ENCODE measurements around the gene CD79A.

Gene CD79A

DNA sequence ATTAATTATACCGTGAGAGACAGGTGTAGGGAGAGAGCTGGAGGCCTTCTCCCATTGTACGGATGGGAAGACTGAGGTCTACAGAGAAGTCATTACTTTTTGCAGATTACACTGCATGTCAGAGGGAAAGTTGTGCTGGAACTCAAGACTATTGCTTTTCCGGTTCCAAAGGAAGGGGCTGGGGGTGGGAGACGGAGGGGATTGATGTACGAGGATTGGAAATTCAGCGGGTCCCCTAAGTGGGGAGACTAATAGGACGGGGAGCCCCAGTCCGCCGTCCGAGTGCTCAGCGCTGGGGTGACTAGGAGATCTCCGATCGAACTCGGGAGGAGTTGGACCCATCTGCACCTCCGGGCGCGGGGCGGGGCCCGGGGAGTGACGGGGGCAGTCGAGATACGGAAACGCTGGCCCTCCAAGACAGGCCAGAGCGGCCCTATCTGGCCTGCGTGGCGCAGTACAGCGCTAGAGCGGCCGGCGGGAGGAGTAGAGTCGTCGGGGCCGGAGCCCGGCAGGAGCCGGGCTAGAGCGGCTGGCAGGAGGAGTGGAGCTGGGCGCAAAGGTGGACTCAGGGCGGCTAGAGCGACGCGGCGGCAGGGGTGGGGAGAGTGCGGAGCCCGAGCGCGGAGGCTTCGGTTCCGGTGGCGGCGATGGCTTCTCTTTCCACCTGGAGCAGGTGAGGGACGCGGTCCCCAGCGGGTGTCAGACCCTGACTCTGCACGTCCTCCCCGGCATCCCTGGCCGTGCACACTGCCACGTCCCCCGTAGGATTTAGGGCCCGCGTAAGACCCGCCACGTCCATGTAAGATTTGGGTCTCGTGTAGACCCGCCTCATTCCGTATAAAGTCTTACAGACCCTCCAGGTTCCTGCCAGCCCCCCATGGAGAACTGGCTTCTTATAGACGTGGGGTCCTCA lies 7.0 kb downstream of the CD79A start:
- Histone ChIP-seq H3K9me3 (ENCODE audit: control insufficient read depth, low read length) (no peaks in the 10 kb centered on the region), H3K4me3 (ENCODE audit: insufficient read depth, low read depth, low read length, poor library complexity, severe bottlenecking) (peak overlapping the region; percentile 80), H3K27ac (ENCODE audit: insufficient read depth, low read length, poor library complexity, severe bottlenecking) (peak overlapping the region; percentile 92), H3K27me3 (replicated peaks; ENCODE audit: control insufficient read depth, insufficient read depth, low read length, poor library complexity, severe bottlenecking) (no peaks in the 10 kb centered on the region), H3K36me3 (ENCODE audit: control insufficient read depth, insufficient read depth, low read length) (peaks cover 7% of the 10 kb centered on the region), H3K4me1 (ENCODE audit: control insufficient read depth, insufficient read depth, low read length, poor library complexity, severe bottlenecking) (peaks cover 77% of the 10 kb centered on the region)
- DNase-seq, result peak; percentile 69 to 76 (median 73)

DNA sequence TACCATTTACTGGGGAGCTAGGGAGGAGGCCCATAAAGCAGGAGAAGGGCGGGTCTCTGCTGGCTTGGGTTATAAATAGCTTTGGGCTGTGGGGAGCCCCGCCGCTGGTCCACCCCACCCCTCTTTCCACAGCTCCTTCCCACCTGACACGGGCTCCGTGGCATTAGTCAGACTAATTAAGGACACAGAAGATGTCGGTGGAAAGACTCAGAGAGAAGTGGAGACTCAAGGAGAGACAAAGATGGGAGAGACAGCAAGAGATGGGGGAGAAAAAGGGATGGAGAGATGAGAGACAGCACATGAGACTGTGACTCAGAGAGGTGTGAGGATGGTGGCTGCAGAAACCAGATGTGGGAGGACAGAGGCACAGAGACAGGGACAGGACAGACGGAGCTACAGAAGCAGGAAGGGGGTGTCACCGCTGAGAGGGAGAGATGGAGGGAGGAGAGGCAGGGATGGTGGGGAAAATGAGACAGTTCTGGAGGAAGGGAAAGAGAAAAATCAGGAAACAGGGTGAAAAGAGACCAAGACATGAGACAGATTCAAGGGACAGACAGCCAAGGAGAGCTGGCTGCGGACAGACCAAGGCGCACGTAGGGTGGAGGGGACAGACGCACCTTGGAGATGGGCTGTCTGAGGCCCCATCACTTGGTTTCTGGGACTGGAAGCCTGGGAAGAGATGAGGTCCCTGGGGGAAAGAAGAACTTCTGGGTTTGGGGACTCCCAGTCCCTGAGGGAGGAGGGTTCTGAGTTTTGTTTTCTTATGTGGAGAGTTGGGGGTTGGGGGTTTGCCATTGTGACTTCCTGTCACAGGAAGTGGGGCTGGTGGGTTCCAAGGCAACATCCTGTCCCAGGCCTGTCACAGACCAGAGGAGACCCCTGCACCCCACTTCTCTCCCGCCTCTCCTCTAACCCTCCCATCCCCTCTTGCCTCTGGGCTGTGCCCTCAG lies 10.0 kb downstream of the CD79A start:
- Histone ChIP-seq H3K9me3 (ENCODE audit: control insufficient read depth, low read length) (no peaks in the 10 kb centered on the region), H3K27ac (ENCODE audit: insufficient read depth, low read length, poor library complexity, severe bottlenecking) (peak overlapping the region; percentile 92), H3K4me3 (ENCODE audit: insufficient read depth, low read depth, low read length, poor library complexity, severe bottlenecking) (peak overlapping the region; percentile 64), H3K27me3 (replicated peaks; ENCODE audit: control insufficient read depth, insufficient read depth, low read length, poor library complexity, severe bottlenecking) (no peaks in the 10 kb centered on the region), H3K4me1 (ENCODE audit: control insufficient read depth, insufficient read depth, low read length, poor library complexity, severe bottlenecking) (peaks cover 68% of the 10 kb centered on the region), H3K36me3 (ENCODE audit: control insufficient read depth, insufficient read depth, low read length) (peaks cover 28% of the 10 kb centered on the region)
- DNase-seq, result peak; percentile 53 to 64 (median 55)

DNA sequence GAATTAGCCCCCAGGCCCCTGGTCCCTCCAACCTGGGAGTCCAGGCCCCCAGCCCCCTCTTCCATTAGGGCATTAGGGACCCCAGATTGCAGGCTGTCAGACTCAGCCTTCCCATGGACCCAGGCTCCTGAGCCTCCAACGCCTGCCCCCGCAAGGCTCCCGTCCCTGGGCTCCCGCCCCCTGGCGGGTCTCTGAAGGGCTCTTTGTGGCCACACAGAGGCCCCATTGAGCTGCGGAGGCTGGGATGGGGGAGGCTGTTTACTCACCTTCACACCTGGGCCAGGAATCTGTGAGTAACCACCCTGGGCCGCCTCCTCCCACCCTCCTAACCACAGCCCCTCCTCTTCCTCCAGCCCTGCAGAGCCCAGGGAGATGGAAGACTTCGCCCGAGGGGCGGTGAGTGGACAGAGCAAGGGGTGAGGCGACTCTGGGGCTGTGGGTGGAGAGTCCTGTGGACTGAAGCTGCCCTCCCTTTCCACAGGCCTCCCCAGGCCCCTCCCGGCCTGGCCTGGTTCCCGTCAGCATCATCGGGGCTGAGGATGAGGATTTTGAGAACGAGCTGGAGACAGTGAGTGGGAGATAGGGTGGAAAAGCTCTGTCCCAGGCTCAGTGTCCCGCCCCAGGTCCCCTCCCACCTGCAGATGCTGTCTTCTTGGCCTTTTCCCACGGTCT lies 10.8 kb downstream of the CD79A start:
- H3K4me1 ChIP-seq (ENCODE audit: control insufficient read depth, insufficient read depth, low read length, poor library complexity, severe bottlenecking), result peaks cover 70% of the 10 kb centered on the region
- peak overlapping the region; percentile 92 for H3K27ac ChIP-seq (ENCODE audit: insufficient read depth, low read length, poor library complexity, severe bottlenecking)
- no peaks in the 10 kb centered on the region for H3K9me3 ChIP-seq (ENCODE audit: control insufficient read depth, low read length)
- peak; percentile 69 to 82 (median 82) for DNase-seq
- no peaks in the 10 kb centered on the region for H3K27me3 ChIP-seq (replicated peaks; ENCODE audit: control insufficient read depth, insufficient read depth, low read length, poor library complexity, severe bottlenecking)
- peaks cover 37% of the 10 kb centered on the region for H3K36me3 ChIP-seq (ENCODE audit: control insufficient read depth, insufficient read depth, low read length)
- peak overlapping the region; percentile 64 for H3K4me3 ChIP-seq (ENCODE audit: insufficient read depth, low read depth, low read length, poor library complexity, severe bottlenecking)

DNA sequence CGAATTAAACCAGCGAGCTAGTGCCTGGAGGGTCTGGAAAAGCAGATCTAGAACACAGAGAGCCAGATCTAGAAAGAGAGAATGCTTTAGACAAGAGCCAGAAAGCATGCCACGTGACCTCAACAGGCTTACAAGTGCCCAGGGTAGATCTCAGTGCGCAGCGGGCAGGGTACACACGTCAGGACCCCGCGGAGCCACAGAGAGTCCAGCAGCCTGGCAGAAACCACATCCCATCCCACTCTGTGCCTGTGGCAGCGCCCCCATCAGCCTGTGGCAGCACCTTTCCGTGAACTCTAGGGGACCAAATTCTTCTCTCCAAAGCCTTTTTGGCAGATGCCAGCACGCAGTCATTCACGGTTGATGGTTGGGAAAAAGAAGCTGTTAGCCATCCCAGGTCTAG lies 11.8 kb downstream of the CD79A start:
- Histone ChIP-seq H3K9me3 (ENCODE audit: control insufficient read depth, low read length) (no peaks in the 10 kb centered on the region), H3K27me3 (replicated peaks; ENCODE audit: control insufficient read depth, insufficient read depth, low read length, poor library complexity, severe bottlenecking) (no peaks in the 10 kb centered on the region), H3K4me3 (ENCODE audit: insufficient read depth, low read depth, low read length, poor library complexity, severe bottlenecking) (no peak overlapping the region), H3K27ac (ENCODE audit: insufficient read depth, low read length, poor library complexity, severe bottlenecking) (peak overlapping the region; percentile 92), H3K36me3 (ENCODE audit: control insufficient read depth, insufficient read depth, low read length) (peaks cover 42% of the 10 kb centered on the region), H3K4me1 (ENCODE audit: control insufficient read depth, insufficient read depth, low read length, poor library complexity, severe bottlenecking) (peaks cover 73% of the 10 kb centered on the region)
- DNase-seq, result no peak

DNA sequence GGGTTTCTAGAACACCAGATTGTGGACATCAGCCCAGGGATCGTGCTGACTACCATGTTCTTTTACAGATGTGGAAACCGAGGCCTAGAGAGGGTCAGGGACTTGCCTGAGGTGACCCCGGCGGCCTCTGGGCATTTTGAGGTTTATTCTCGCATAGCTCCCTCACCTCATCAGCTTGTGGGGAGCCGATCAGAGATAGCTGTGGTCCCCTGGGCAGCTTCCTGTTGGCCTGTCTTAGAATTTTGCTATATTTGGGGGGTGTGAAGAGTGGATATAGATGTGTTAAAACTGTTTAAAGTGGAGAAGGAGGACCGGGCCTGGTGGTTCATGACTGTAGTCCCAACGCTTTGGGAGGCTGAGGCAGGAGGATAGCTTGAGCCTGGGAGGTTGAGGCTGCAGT lies 12.8 kb downstream of the CD79A start:
- Histone ChIP-seq H3K27ac (ENCODE audit: insufficient read depth, low read length, poor library complexity, severe bottlenecking) (peak overlapping the region; percentile 4), H3K27me3 (replicated peaks; ENCODE audit: control insufficient read depth, insufficient read depth, low read length, poor library complexity, severe bottlenecking) (no peaks in the 10 kb centered on the region), H3K4me1 (ENCODE audit: control insufficient read depth, insufficient read depth, low read length, poor library complexity, severe bottlenecking) (peaks cover 72% of the 10 kb centered on the region), H3K4me3 (ENCODE audit: insufficient read depth, low read depth, low read length, poor library complexity, severe bottlenecking) (no peak overlapping the region), H3K9me3 (ENCODE audit: control insufficient read depth, low read length) (no peaks in the 10 kb centered on the region), H3K36me3 (ENCODE audit: control insufficient read depth, insufficient read depth, low read length) (peaks cover 51% of the 10 kb centered on the region)
- DNase-seq, result no peak

DNA sequence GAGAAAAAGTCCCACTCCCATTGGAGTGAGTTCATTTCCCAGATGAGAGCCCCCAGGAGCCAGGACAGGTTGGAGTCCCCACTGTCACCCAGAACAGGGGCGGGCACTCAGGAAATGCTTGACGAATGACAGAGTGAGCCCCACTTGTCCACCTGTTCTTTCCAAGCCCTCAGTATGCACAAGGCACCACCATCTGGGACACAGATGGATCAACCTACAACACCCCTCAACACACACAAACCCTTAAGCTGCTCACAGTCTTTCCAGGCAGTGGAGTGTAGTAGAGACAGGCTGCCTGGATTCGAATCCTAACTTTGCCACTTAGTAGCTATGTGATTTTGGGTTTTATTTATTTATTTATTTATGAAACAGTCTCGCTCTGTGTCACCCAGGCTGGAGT lies 13.9 kb downstream of the CD79A start:
- Histone ChIP-seq H3K9me3 (ENCODE audit: control insufficient read depth, low read length) (no peaks in the 10 kb centered on the region), H3K36me3 (ENCODE audit: control insufficient read depth, insufficient read depth, low read length) (peaks cover 62% of the 10 kb centered on the region), H3K4me3 (ENCODE audit: insufficient read depth, low read depth, low read length, poor library complexity, severe bottlenecking) (no peak overlapping the region), H3K27me3 (replicated peaks; ENCODE audit: control insufficient read depth, insufficient read depth, low read length, poor library complexity, severe bottlenecking) (no peaks in the 10 kb centered on the region), H3K27ac (ENCODE audit: insufficient read depth, low read length, poor library complexity, severe bottlenecking) (no peak overlapping the region), H3K4me1 (ENCODE audit: control insufficient read depth, insufficient read depth, low read length, poor library complexity, severe bottlenecking) (peaks cover 68% of the 10 kb centered on the region)
- DNase-seq, result no peak

DNA sequence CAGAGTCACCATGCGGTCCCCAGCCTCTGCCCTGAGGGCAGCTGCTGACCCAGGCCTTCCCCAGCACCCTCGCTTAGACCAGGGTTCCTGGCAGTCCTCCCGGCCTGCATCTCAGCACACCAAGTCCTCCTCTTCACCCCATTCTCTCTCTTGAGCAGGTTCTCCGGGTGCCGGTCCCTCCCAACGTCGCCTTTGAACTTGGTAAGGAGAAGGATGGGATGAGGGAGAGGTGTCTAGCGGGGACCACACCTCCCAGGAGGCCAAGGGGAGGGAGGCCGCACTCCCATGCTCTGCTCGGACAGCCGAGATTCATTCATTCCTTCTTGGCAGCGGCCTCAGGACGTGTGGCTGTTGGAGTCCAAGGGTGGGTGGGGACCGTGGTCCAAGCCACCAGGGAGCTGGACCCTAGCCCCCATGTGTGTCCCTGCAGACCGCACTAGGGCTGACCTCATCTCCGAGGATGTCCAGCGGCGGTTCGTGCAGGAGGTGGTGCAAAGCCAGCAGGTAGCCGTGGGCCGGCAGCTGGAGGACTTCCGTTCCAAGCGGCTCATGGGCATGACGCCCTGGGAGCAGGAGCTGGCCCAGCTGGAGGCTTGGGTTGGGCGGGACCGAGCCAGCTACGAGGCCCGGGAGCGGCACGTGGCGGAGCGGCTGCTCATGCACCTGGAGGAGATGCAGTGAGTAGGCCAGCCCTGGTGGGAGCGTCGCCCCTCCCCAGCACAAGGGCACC lies 15.3 kb downstream of the CD79A start:
- DNase-seq, result no peak
- H3K4me3 ChIP-seq (ENCODE audit: insufficient read depth, low read depth, low read length, poor library complexity, severe bottlenecking), result no peak overlapping the region
- H3K4me1 ChIP-seq (ENCODE audit: control insufficient read depth, insufficient read depth, low read length, poor library complexity, severe bottlenecking), result peaks cover 57% of the 10 kb centered on the region
- peak overlapping the region; percentile 45 for H3K27ac ChIP-seq (ENCODE audit: insufficient read depth, low read length, poor library complexity, severe bottlenecking)
- H3K36me3 ChIP-seq (ENCODE audit: control insufficient read depth, insufficient read depth, low read length), result peaks cover 74% of the 10 kb centered on the region
- H3K9me3 ChIP-seq (ENCODE audit: control insufficient read depth, low read length), result no peaks in the 10 kb centered on the region
- H3K27me3 ChIP-seq (replicated peaks; ENCODE audit: control insufficient read depth, insufficient read depth, low read length, poor library complexity, severe bottlenecking), result no peaks in the 10 kb centered on the region

DNA sequence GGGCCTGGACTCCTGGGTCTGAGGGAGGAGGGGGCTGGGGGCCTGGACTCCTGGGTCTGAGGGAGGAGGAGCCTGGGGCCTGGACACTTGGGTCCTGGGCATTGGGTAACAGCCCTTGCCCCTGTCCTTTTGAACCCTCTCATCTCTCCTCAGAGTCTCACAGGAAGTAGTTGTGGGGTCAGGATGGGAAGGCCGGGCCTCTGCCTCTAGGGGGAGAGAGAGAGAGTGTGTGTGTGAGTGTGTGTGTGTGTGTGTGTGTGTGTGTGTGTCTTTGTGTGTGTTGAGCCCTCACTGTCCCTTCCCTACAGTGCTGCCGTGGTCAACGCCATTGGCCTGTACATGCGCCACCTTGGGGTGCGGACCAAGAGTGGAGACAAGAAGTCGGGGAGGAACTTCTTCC lies 16.8 kb downstream of the CD79A start:
- Histone ChIP-seq H3K4me3 (ENCODE audit: insufficient read depth, low read depth, low read length, poor library complexity, severe bottlenecking) (no peak overlapping the region), H3K4me1 (ENCODE audit: control insufficient read depth, insufficient read depth, low read length, poor library complexity, severe bottlenecking) (peaks cover 42% of the 10 kb centered on the region), H3K27me3 (replicated peaks; ENCODE audit: control insufficient read depth, insufficient read depth, low read length, poor library complexity, severe bottlenecking) (no peaks in the 10 kb centered on the region), H3K27ac (ENCODE audit: insufficient read depth, low read length, poor library complexity, severe bottlenecking) (peak overlapping the region; percentile 53), H3K9me3 (ENCODE audit: control insufficient read depth, low read length) (no peaks in the 10 kb centered on the region), H3K36me3 (ENCODE audit: control insufficient read depth, insufficient read depth, low read length) (peaks cover 84% of the 10 kb centered on the region)
- DNase-seq, result no peak

DNA sequence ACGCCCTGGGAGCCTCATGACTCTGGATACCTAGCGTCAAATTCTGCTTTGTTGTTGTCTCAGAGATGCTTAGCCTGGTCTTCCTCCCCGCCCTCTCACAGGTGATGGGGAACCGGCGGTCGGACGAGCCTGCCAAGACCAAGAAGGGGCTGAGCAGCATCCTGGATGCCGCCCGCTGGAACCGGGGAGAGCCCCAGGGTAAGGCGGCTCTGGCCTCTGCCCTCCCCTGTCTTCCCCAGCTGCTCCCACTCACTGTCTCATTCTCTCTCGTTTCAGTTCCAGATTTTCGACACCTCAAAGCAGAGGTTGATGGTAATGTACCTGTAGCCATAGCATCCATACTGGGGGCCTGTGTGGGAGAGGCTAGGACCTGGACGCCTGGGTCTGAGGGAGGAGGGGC lies 17.3 kb downstream of the CD79A start:
- no peak for DNase-seq
- H3K4me1 ChIP-seq (ENCODE audit: control insufficient read depth, insufficient read depth, low read length, poor library complexity, severe bottlenecking), result peaks cover 38% of the 10 kb centered on the region
- no peaks in the 10 kb centered on the region for H3K9me3 ChIP-seq (ENCODE audit: control insufficient read depth, low read length)
- peak overlapping the region; percentile 53 for H3K27ac ChIP-seq (ENCODE audit: insufficient read depth, low read length, poor library complexity, severe bottlenecking)
- H3K36me3 ChIP-seq (ENCODE audit: control insufficient read depth, insufficient read depth, low read length), result peaks cover 84% of the 10 kb centered on the region
- H3K4me3 ChIP-seq (ENCODE audit: insufficient read depth, low read depth, low read length, poor library complexity, severe bottlenecking), result no peak overlapping the region
- no peaks in the 10 kb centered on the region for H3K27me3 ChIP-seq (replicated peaks; ENCODE audit: control insufficient read depth, insufficient read depth, low read length, poor library complexity, severe bottlenecking)

Measured in effector memory CD4-positive, alpha-beta T cell (primary cell).